Measurements from ENCODE around the gene ISX. TPM values are rescaled to one million over a fixed set of nuclear protein-coding genes. Genes with fewer than 3 reads are reported as not detected.

The ISX gene
- total RNA-seq, 1 experiment from 2014 or later = not detected

DNA sequence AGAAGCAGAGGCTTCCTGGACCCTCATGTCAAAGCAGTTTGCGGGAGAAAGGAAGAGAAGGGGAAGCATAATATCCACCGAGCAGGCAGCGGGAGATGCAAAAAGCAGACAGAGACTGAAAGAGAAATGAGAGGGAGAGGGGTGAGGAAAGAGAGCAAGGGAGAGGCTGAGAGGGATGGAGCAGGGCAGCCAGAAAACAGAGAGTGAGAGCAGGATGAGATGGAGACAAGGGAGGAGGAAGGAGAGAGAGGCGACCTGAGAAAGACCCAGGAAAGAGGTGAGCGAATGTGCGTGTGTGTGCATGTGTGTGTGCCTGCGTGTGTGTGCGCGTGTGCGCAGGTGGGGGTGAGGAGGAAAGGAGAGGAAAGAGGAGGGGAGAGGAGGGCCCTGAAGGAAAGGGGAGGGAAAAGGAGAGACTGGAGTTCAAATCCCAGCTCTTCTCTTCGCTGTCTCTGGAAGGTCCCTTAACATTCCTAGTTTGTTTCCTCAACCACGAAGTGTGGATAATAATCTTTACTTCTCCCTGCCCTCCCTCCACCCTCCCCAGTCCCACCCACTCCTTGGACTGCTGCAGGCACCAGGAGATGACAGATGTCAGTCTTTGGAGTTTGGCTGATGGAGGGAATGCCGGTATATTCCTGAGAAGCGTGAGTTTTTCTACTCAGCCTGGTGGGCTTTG, 67.9 kb downstream of the ISX start:
- Histone ChIP-seq H3K36me3 (ENCODE audit: insufficient read depth, low read length, poor library complexity, severe bottlenecking) (no peaks in the 10 kb centered on the region), H3K27ac (ENCODE audit: low read depth, low read length, poor library complexity, severe bottlenecking) (no peak overlapping the region), H3K27me3 (replicated peaks; ENCODE audit: insufficient read depth, low read depth, low read length, poor library complexity) (peaks cover 47% of the 10 kb centered on the region), H3K9me3 (ENCODE audit: low read depth, low read length, poor library complexity, severe bottlenecking) (no peaks in the 10 kb centered on the region), H3K4me1 (ENCODE audit: insufficient read depth, low read length, poor library complexity, severe bottlenecking) (no peaks in the 10 kb centered on the region), H3K4me3 (ENCODE audit: low read depth, low read length, poor library complexity, severe bottlenecking) (no peak overlapping the region)
- intact Hi-C loops (cut with micrococcal nuclease; ENCODE audit: unreplicated experiment) = no loop called here
- TF ChIP-seq, protein P1, sequence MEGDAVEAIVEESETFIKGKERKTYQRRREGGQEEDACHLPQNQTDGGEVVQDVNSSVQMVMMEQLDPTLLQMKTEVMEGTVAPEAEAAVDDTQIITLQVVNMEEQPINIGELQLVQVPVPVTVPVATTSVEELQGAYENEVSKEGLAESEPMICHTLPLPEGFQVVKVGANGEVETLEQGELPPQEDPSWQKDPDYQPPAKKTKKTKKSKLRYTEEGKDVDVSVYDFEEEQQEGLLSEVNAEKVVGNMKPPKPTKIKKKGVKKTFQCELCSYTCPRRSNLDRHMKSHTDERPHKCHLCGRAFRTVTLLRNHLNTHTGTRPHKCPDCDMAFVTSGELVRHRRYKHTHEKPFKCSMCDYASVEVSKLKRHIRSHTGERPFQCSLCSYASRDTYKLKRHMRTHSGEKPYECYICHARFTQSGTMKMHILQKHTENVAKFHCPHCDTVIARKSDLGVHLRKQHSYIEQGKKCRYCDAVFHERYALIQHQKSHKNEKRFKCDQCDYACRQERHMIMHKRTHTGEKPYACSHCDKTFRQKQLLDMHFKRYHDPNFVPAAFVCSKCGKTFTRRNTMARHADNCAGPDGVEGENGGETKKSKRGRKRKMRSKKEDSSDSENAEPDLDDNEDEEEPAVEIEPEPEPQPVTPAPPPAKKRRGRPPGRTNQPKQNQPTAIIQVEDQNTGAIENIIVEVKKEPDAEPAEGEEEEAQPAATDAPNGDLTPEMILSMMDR (conservative IDR thresholded peaks at IDR 0.05; ENCODE audit: low read depth, low read length) = no peak
- no peak for TF ChIP-seq EZH2 (IDR thresholded peaks at IDR 0.05; ENCODE audit: borderline replicate concordance, low read depth, low read length, poor library complexity, severe bottlenecking)
- no peak for DNase-seq (ENCODE audit: low spot score)
- no TSS peak for BruUV-seq (replicated peaks)
- POLR2A ChIA-PET (ENCODE audit: low non-redundant PET) = interaction anchor here (0.7 kb wide), 1 partner anchor 114 kb away, joined by 3 read pairs; no protein-coding TSS in a partner anchor
- CTCF ChIA-PET = no interaction called here

DNA sequence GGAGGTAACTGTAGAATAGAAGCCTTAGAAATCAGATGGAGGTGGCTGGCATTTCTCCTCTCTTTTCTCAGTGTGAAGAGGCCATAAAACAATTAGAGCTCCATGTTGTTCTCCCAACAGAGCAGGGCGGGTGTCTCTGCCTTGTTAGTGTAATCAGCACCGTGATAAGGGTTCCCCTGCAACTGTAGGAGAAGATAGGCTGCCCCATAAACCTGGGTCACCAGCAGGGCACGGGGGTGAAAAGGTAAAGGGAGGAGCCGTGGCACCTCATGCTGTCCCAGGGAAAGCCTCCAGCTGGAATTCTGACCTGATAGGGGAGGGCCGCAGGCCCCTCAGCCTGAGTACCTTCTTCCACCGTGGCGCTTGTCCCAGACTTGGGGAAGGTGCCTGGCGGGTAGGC, 68.7 kb downstream of the ISX start:
- H3K4me3 ChIP-seq (ENCODE audit: low read depth, low read length, poor library complexity, severe bottlenecking) = no peak overlapping the region
- no TSS peak for BruUV-seq (replicated peaks)
- H3K27me3 ChIP-seq (replicated peaks; ENCODE audit: insufficient read depth, low read depth, low read length, poor library complexity) = peaks cover 44% of the 10 kb centered on the region
- no peak for TF ChIP-seq EZH2 (IDR thresholded peaks at IDR 0.05; ENCODE audit: borderline replicate concordance, low read depth, low read length, poor library complexity, severe bottlenecking)
- TF ChIP-seq, protein P1 (conservative IDR thresholded peaks at IDR 0.05; ENCODE audit: low read depth, low read length) = no peak
- intact Hi-C loops (cut with micrococcal nuclease; ENCODE audit: unreplicated experiment) = no loop called here
- H3K36me3 ChIP-seq (ENCODE audit: insufficient read depth, low read length, poor library complexity, severe bottlenecking) = no peaks in the 10 kb centered on the region
- POLR2A ChIA-PET (ENCODE audit: low non-redundant PET) = interaction anchor here (0.7 kb wide), 1 partner anchor 115 kb away, joined by 3 read pairs; no protein-coding TSS in a partner anchor
- CTCF ChIA-PET = no interaction called here
- no peaks in the 10 kb centered on the region for H3K9me3 ChIP-seq (ENCODE audit: low read depth, low read length, poor library complexity, severe bottlenecking)
- no peak for DNase-seq (ENCODE audit: low spot score)
- H3K4me1 ChIP-seq (ENCODE audit: insufficient read depth, low read length, poor library complexity, severe bottlenecking) = no peaks in the 10 kb centered on the region
- no peak overlapping the region for H3K27ac ChIP-seq (ENCODE audit: low read depth, low read length, poor library complexity, severe bottlenecking)

DNA sequence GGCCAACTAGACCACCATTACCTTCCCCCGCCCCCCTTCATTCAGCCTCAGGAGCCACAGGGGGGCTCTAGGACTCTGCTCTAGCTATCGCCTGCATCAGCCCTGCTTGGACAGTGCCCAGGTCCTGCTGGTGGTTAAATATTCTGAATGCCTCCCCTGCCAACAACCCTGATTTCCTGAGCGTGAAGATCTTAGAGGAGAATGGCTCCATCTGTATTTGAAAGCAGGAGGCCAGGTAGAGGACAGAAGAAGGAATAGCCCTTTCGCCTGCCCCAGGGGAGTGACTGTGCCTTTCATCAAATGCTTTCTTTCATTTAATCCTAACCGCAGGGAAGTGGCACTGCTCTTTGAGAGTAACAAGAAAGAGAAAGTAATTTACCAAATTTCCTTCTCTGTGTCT, 69.2 kb downstream of the ISX start:
- Histone ChIP-seq H3K4me3 (ENCODE audit: low read depth, low read length, poor library complexity, severe bottlenecking) (no peak overlapping the region), H3K9me3 (ENCODE audit: low read depth, low read length, poor library complexity, severe bottlenecking) (no peaks in the 10 kb centered on the region), H3K4me1 (ENCODE audit: insufficient read depth, low read length, poor library complexity, severe bottlenecking) (no peaks in the 10 kb centered on the region), H3K36me3 (ENCODE audit: insufficient read depth, low read length, poor library complexity, severe bottlenecking) (no peaks in the 10 kb centered on the region), H3K27me3 (replicated peaks; ENCODE audit: insufficient read depth, low read depth, low read length, poor library complexity) (peaks cover 42% of the 10 kb centered on the region), H3K27ac (ENCODE audit: low read depth, low read length, poor library complexity, severe bottlenecking) (no peak overlapping the region)
- BruUV-seq (replicated peaks) = no TSS peak
- intact Hi-C loops (cut with micrococcal nuclease; ENCODE audit: unreplicated experiment) = no loop called here
- DNase-seq (ENCODE audit: low spot score) = no peak
- ChIA-PET CTCF (no interaction called here), POLR2A (ENCODE audit: low non-redundant PET) (no interaction called here)
- TF ChIP-seq, protein P1 (conservative IDR thresholded peaks at IDR 0.05; ENCODE audit: low read depth, low read length) = no peak
- no peak for TF ChIP-seq EZH2 (IDR thresholded peaks at IDR 0.05; ENCODE audit: borderline replicate concordance, low read depth, low read length, poor library complexity, severe bottlenecking)

Other genes with a start within 250 kb of the ISX start
- gene HMGXB4, start 191.3 kb downstream of the ISX start, total RNA-seq (2021) = 49.2 and 52.7 TPM in 2 replicates
- gene TOM1, start 233.7 kb downstream of the ISX start, total RNA-seq (2021) = 22.8 and 30.1 TPM in 2 replicates

Measured in A673 (cell line).